ENCODE data around the gene MBTD1. TPM values are rescaled to one million over a fixed set of nuclear protein-coding genes. Genes with fewer than 3 reads are reported as not detected.
A peak's percentile ranks its signal among the peaks of the same experiment; 100 is the strongest.

Gene MBTD1
- total RNA-seq, 1 experiment from 2014 or later, result 40.6 TPM

GRCh38 chr17:51153210-51154072 lies 106.4 kb downstream of the MBTD1 start, which contains the start of gene NME1 (continued):
- TF ChIP-seq ZNF281 (CRISPR knock-in tag; IDR thresholded peaks at IDR 0.05) (0 out of 2 replicates have a peak, but pooled peaks have one; percentile 75), ATF2 (CRISPR knock-in tag; IDR thresholded peaks at IDR 0.05; ENCODE audit: borderline replicate concordance, low read depth) (no peak), TP53 (CRISPR knock-in tag; IDR thresholded peaks at IDR 0.05) (no peak), KAT7 (CRISPR knock-in tag; IDR thresholded peaks at IDR 0.05; ENCODE audit: borderline replicate concordance) (peak; percentile 85; the same call in 1 of the 2 replicates), TEAD4 (CRISPR knock-in tag; IDR thresholded peaks at IDR 0.05) (0 out of 2 replicates have a peak, but pooled peaks have one; percentile 46), RELA (CRISPR knock-in tag; IDR thresholded peaks at IDR 0.05; ENCODE audit: borderline replicate concordance) (no peak), ETV6 (CRISPR knock-in tag; IDR thresholded peaks at IDR 0.05) (peak; percentile 89), ZNF396 (CRISPR knock-in tag; IDR thresholded peaks at IDR 0.05; ENCODE audit: borderline replicate concordance) (no peak), PRRX2 (CRISPR knock-in tag; IDR thresholded peaks at IDR 0.05) (no peak), FOXK1 (CRISPR knock-in tag; IDR thresholded peaks at IDR 0.05) (peak; percentile 95), CBFB (CRISPR knock-in tag; IDR thresholded peaks at IDR 0.05; ENCODE audit: low read depth) (no peak), ZNF671 (CRISPR knock-in tag; IDR thresholded peaks at IDR 0.05) (no peak), SP1 (CRISPR knock-in tag; conservative IDR thresholded peaks at IDR 0.05) (peak; percentile 95)
- TF ChIP-seq, protein P1, sequence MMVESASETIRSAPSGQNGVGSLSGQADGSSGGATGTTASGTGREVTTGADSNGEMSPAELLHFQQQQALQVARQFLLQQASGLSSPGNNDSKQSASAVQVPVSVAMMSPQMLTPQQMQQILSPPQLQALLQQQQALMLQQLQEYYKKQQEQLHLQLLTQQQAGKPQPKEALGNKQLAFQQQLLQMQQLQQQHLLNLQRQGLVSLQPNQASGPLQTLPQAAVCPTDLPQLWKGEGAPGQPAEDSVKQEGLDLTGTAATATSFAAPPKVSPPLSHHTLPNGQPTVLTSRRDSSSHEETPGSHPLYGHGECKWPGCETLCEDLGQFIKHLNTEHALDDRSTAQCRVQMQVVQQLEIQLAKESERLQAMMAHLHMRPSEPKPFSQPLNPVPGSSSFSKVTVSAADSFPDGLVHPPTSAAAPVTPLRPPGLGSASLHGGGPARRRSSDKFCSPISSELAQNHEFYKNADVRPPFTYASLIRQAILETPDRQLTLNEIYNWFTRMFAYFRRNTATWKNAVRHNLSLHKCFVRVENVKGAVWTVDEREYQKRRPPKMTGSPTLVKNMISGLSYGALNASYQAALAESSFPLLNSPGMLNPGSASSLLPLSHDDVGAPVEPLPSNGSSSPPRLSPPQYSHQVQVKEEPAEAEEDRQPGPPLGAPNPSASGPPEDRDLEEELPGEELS (CRISPR knock-in tag; IDR thresholded peaks at IDR 0.05), result peak; percentile 85; the same call in 1 of the 2 replicates
- TF ChIP-seq, protein P2, sequence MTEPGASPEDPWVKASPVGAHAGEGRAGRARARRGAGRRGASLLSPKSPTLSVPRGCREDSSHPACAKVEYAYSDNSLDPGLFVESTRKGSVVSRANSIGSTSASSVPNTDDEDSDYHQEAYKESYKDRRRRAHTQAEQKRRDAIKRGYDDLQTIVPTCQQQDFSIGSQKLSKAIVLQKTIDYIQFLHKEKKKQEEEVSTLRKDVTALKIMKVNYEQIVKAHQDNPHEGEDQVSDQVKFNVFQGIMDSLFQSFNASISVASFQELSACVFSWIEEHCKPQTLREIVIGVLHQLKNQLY (CRISPR knock-in tag; IDR thresholded peaks at IDR 0.05), result no peak
- TF ChIP-seq, protein P3, sequence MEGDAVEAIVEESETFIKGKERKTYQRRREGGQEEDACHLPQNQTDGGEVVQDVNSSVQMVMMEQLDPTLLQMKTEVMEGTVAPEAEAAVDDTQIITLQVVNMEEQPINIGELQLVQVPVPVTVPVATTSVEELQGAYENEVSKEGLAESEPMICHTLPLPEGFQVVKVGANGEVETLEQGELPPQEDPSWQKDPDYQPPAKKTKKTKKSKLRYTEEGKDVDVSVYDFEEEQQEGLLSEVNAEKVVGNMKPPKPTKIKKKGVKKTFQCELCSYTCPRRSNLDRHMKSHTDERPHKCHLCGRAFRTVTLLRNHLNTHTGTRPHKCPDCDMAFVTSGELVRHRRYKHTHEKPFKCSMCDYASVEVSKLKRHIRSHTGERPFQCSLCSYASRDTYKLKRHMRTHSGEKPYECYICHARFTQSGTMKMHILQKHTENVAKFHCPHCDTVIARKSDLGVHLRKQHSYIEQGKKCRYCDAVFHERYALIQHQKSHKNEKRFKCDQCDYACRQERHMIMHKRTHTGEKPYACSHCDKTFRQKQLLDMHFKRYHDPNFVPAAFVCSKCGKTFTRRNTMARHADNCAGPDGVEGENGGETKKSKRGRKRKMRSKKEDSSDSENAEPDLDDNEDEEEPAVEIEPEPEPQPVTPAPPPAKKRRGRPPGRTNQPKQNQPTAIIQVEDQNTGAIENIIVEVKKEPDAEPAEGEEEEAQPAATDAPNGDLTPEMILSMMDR (IDR thresholded peaks at IDR 0.05), result no peak
- TF ChIP-seq, protein P4, sequence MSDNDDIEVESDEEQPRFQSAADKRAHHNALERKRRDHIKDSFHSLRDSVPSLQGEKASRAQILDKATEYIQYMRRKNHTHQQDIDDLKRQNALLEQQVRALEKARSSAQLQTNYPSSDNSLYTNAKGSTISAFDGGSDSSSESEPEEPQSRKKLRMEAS (CRISPR knock-in tag; IDR thresholded peaks at IDR 0.05), result peak; percentile 99
- TF ChIP-seq, protein P5, sequence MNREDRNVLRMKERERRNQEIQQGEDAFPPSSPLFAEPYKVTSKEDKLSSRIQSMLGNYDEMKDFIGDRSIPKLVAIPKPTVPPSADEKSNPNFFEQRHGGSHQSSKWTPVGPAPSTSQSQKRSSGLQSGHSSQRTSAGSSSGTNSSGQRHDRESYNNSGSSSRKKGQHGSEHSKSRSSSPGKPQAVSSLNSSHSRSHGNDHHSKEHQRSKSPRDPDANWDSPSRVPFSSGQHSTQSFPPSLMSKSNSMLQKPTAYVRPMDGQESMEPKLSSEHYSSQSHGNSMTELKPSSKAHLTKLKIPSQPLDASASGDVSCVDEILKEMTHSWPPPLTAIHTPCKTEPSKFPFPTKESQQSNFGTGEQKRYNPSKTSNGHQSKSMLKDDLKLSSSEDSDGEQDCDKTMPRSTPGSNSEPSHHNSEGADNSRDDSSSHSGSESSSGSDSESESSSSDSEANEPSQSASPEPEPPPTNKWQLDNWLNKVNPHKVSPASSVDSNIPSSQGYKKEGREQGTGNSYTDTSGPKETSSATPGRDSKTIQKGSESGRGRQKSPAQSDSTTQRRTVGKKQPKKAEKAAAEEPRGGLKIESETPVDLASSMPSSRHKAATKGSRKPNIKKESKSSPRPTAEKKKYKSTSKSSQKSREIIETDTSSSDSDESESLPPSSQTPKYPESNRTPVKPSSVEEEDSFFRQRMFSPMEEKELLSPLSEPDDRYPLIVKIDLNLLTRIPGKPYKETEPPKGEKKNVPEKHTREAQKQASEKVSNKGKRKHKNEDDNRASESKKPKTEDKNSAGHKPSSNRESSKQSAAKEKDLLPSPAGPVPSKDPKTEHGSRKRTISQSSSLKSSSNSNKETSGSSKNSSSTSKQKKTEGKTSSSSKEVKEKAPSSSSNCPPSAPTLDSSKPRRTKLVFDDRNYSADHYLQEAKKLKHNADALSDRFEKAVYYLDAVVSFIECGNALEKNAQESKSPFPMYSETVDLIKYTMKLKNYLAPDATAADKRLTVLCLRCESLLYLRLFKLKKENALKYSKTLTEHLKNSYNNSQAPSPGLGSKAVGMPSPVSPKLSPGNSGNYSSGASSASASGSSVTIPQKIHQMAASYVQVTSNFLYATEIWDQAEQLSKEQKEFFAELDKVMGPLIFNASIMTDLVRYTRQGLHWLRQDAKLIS (CRISPR knock-in tag; IDR thresholded peaks at IDR 0.05; ENCODE audit: borderline replicate concordance), result no peak
- TF ChIP-seq, protein P6, sequence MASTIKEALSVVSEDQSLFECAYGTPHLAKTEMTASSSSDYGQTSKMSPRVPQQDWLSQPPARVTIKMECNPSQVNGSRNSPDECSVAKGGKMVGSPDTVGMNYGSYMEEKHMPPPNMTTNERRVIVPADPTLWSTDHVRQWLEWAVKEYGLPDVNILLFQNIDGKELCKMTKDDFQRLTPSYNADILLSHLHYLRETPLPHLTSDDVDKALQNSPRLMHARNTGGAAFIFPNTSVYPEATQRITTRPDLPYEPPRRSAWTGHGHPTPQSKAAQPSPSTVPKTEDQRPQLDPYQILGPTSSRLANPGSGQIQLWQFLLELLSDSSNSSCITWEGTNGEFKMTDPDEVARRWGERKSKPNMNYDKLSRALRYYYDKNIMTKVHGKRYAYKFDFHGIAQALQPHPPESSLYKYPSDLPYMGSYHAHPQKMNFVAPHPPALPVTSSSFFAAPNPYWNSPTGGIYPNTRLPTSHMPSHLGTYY (CRISPR knock-in tag; IDR thresholded peaks at IDR 0.05), result no peak
- TF ChIP-seq, protein P7, sequence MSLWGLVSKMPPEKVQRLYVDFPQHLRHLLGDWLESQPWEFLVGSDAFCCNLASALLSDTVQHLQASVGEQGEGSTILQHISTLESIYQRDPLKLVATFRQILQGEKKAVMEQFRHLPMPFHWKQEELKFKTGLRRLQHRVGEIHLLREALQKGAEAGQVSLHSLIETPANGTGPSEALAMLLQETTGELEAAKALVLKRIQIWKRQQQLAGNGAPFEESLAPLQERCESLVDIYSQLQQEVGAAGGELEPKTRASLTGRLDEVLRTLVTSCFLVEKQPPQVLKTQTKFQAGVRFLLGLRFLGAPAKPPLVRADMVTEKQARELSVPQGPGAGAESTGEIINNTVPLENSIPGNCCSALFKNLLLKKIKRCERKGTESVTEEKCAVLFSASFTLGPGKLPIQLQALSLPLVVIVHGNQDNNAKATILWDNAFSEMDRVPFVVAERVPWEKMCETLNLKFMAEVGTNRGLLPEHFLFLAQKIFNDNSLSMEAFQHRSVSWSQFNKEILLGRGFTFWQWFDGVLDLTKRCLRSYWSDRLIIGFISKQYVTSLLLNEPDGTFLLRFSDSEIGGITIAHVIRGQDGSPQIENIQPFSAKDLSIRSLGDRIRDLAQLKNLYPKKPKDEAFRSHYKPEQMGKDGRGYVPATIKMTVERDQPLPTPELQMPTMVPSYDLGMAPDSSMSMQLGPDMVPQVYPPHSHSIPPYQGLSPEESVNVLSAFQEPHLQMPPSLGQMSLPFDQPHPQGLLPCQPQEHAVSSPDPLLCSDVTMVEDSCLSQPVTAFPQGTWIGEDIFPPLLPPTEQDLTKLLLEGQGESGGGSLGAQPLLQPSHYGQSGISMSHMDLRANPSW (CRISPR knock-in tag; conservative IDR thresholded peaks at IDR 0.05; ENCODE audit: low read depth), result no peak

Data from WTC11 (cell line).